ENCODE results near the gene NPIPA7.
"Not testable (repeated sequence)": the region's sequence is repeated elsewhere in the genome, so short reads cannot be mapped to it uniquely, and the experiment has no call there.

- TF ChIP-seq CTCF (conservative IDR thresholded peaks at IDR 0.05 in 1 of 2, IDR thresholded peaks at IDR 0.05 in 1 of 2; ENCODE audit: low read depth in 1 of 2, low read length in 2 of 2); EZH2 (IDR thresholded peaks at IDR 0.05; ENCODE audit: low read length, missing control alignments): not testable (repeated sequence)
These were observed 21.4 kb upstream of the NPIPA7 start for GRCh38 chr16:16357556-16357955.

All from fibroblast of lung (primary cell).